HepG2 (cell line): ENCODE data around the gene PSMD12.

Source experiments
- CBX2 ChIP-seq, 2 experiments: fragments of 200-600 bp in 1 of 2; sonication (generic); formaldehyde crosslinking in 1 of 2; IDR thresholded peaks; 2 replicates each; pipeline versions ENCODE4 v1.7.0 to v1.8.1; 2018 to 2022; ENCODE audit warnings: low read depth in 2 of 2, low read length in 1 of 2, mild to moderate bottlenecking in 1 of 2, missing genetic modification reagents in 1 of 2
- CEBPB ChIP-seq: IDR thresholded peaks from 2 replicates; pipeline ENCODE4 v1.6.1; 2011; ENCODE audit warnings: low read depth, low read length, improper control_type of control experiment, borderline replicate concordance
- NR2C2 ChIP-seq: sonication (generic); formaldehyde crosslinking; IDR thresholded peaks from 2 replicates; pipeline ENCODE4 v1.4.0; 2020; ENCODE audit warnings: missing genetic modification reagents, mild to moderate bottlenecking, moderate library complexity, borderline replicate concordance
- PHF21A ChIP-seq: sonication (generic); formaldehyde crosslinking; IDR thresholded peaks from 2 replicates; pipeline ENCODE4 v1.5.0; 2020; ENCODE audit warnings: mild to moderate bottlenecking, missing genetic modification reagents
- PRDM10 ChIP-seq: sonication (generic); formaldehyde crosslinking; IDR thresholded peaks from 2 replicates; pipeline ENCODE4 v1.4.0; 2020; ENCODE audit warnings: low read depth, missing genetic modification reagents
- REST ChIP-seq, 2 experiments: IDR thresholded peaks; 2 replicates each; pipeline ENCODE4 v1.6.1; 2011 to 2012; ENCODE audit warnings: low read length in 2 of 2, borderline replicate concordance in 1 of 2, low read depth in 1 of 2, mild to moderate bottlenecking in 1 of 2, moderate library complexity in 1 of 2
- SRSF1 ChIP-seq: fragments of 200-400 bp; formaldehyde crosslinking; optimal IDR thresholded peaks from 2 replicates; pipeline ENCODE3; 2017; ENCODE audit warnings: mild to moderate bottlenecking, low read depth, low read length, moderate library complexity
- ZNF263 ChIP-seq: sonication (generic); formaldehyde crosslinking; IDR thresholded peaks from 2 replicates; pipeline ENCODE4 v1.4.0; 2020; ENCODE audit warnings: missing genetic modification reagents
- ZNF281 ChIP-seq: sonication (generic); formaldehyde crosslinking; IDR thresholded peaks from 2 replicates; pipeline ENCODE4 v1.4.0; 2020; ENCODE audit warnings: missing genetic modification reagents, borderline replicate concordance
- ZNF761 ChIP-seq: sonication (generic); formaldehyde crosslinking; conservative IDR thresholded peaks from 2 replicates; pipeline ENCODE4 v1.4.0; 2020; ENCODE audit warnings: mild to moderate bottlenecking, missing genetic modification reagents

GRCh38 chr17:67403483-67403882, 37.1 kb upstream of the PSMD12 start:
- TF ChIP-seq REST (IDR thresholded peaks at IDR 0.05; ENCODE audit: borderline replicate concordance in 1 of 2, low read depth in 1 of 2, low read length in 2 of 2) (no peak), ZNF263 (CRISPR knock-in tag) (no peak), SRSF1 (no peak), NR2C2 (CRISPR knock-in tag) (no peak), CBX2 (IDR thresholded peaks at IDR 0.05; ENCODE audit: low read depth, low read length) (no peak), CBX2 (CRISPR knock-in tag; IDR thresholded peaks at IDR 0.05; ENCODE audit: low read depth) (no peak), CEBPB (no peak), PHF21A (no peak), ZNF761 (no peak), PRDM10 (CRISPR knock-in tag) (no peak), ZNF281 (CRISPR knock-in tag) (no peak)
